Right ventricle myocardium inferior (tissue), 1 donor: ENCODE measurements around the gene RHO. TPM values are rescaled to one million over a fixed set of nuclear protein-coding genes. Genes with fewer than 3 reads are reported as not detected.
A peak's percentile ranks its signal among the peaks of the same experiment; 100 is the strongest.
"Not testable (repeated sequence)": the region's sequence is repeated elsewhere in the genome, so short reads cannot be mapped to it uniquely, and the experiment has no call there.

ENCODE experiments used
- ATAC-seq: fragments of 200-7000 bp; cut with Tn5 transposase; one replicate; pipeline ENCODE4 v1.9.1; 2020; ENCODE audit warnings: mild to moderate bottlenecking, moderate library complexity
- DNase-seq: peaks from one replicate; pipeline ENCODE4 v3.0.0; 2021; ENCODE audit errors: missing footprints
- intact Hi-C: fragments of 100-400 bp; cut with DNase I; formaldehyde crosslinking; loops from one replicate; pipeline ENCODE4 v1.11.0; 2022
- total RNA-seq: library from RNA; stranded (reverse); fragmentation: NEBNext Ultra II Directional; extraction: Animal tissue kit (Norgen Biotek cat#: 25700); gene quantifications from one replicate; pipeline ENCODE4 v1.2.1, GENCODE V29; 2021
- donor health status: DM: no; HTN: yes; CAD: no; lungs with severe emphysema.

Gene RHO
- total RNA-seq, 1 donor from 2014 or later, result not detected

DNA sequence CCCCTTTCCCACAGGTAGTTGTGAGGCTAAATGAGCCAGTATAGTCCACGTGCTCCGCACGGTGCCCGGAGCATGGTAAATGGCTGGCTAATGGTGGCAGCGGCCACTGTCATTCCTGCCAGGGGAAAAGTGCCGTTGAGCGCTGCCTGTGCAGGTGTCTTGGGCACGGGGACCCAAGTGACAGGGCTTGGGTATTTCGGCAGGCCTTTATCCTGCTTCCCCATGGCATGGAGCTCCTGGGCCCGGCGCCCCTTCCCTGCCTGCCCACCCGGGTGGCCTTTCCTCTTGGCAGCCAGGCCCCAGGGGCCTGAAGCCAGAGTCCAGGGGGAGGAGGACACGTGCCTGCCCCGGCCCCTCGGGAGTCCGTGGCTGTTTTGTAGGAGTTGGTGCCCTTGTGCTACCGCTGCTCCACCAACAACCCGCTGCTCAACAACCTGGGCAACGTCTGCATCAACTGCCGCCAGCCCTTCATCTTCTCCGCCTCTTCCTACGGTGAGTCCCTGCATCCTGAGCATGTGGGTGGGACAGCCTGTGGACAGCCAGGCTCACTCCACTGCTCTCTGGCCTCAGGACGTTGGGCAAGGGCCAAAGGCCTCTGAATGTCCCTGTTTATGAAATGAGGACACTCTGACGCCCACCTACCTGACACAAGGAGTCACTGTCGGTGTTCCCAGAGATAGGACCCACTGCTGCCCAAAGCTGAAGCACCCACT lies 13.2 kb upstream of the RHO start:
- ATAC-seq, DNase-seq, intact Hi-C loops: not testable (repeated sequence)

- ATAC-seq, DNase-seq, intact Hi-C loops: not testable (repeated sequence)
Observed at GRCh38 chr3:129515821-129516432, 12.5 kb upstream of the RHO start.

DNA sequence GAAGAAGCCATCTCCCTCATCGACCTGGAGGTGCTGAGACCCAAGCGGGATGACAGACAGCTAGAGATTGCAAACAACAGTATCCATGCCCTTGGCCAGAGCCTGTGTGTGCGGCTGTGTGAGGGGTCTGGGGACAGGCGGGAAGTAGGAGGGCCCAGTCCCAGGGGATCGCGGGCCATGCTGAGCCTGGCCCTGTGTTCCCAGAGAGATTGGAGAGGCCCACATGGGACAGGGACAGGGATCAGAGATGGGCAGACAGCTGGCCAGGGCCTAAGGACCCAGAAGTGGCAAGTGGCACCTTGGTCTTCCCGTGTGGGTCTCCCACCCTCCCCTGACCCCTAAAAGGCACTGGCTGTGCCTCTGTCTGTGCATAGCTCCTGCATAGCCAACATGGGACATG lies 10.9 kb upstream of the RHO start:
- no peak for DNase-seq
- no peak for ATAC-seq
- intact Hi-C loops, result no loop called here

GRCh38 chr3:129518038-129518561 lies 10.3 kb upstream of the RHO start:
- intact Hi-C loops, result no loop called here
- DNase-seq (no peak), ATAC-seq (no peak)

GRCh38 chr3:129518581-129518980 lies 9.9 kb upstream of the RHO start:
- no peak for ATAC-seq
- intact Hi-C loops, result no loop called here
- DNase-seq, result no peak

- intact Hi-C loops, result no loop called here
- no peak for DNase-seq
- no peak for ATAC-seq
Observed at GRCh38 chr3:129519449-129519848, 9.0 kb upstream of the RHO start.

DNA sequence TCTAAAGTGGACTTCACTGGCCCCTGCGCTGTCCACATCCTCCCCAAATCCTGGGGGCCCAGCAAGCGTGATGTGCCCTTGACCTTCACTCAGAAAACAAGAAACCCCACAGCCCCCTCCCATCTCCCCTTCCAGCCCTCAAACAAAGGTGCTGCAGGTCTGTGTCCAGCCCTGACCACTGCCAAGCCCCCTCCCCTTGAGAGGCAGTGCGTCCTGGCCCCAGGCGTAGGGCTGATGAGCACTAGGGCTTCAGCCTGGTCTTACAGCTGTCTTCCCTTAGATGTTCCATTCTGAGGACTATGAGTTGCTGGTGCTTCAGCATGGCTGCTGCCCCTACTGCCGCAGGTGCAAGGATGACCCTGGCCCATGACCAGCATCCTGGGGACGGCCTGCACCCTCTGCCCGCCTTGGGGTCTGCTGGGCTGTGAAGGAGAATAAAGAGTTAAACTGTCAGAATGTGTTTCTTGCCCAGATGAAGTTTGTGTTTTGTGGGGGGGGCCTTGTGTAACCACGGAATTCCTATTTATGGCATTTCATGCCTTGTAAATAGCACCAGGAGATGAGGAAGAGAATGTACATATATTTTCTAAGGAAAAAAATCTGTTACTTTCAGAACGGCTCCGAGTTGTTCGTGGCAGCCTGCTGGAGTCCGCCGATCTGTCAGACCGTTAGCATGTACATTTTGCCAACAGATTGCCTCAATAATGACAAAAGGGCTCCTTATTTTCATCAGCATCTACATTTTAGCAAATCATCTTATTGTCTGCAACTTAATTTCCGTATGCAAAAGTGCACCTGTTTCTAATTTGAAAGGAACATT lies 8.3 kb upstream of the RHO start:
- DNase-seq (no peak), ATAC-seq (no peak)
- intact Hi-C loops, result no loop called here

GRCh38 chr3:129520960-129521359 lies 7.5 kb upstream of the RHO start:
- no peak for DNase-seq
- intact Hi-C loops, result no loop called here
- ATAC-seq, result no peak

DNA sequence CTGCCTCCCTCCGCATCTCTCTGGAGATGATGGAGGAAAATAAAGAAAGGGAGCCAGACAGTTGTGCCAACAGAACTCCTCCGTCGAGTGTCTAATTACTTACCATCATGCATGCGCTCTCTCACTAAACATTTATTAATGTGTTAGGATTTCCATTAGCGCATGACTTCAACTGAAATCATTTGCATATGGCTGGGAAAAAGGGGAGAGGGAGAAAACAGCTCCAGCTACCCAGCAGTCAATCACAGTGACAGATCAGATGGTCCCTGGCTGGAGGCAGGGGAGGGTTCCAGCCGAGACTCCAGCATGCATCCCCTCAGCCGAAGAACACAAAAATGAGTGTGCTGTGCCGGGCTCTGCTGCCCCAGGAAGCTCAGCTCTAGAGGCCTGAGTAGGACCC lies 6.8 kb upstream of the RHO start:
- no peak for ATAC-seq
- no peak for DNase-seq
- intact Hi-C loops, result no loop called here

- DNase-seq, result no peak
- intact Hi-C loops, result no loop called here
- no peak for ATAC-seq
Observed at GRCh38 chr3:129522953-129523352, 5.5 kb upstream of the RHO start.

DNA sequence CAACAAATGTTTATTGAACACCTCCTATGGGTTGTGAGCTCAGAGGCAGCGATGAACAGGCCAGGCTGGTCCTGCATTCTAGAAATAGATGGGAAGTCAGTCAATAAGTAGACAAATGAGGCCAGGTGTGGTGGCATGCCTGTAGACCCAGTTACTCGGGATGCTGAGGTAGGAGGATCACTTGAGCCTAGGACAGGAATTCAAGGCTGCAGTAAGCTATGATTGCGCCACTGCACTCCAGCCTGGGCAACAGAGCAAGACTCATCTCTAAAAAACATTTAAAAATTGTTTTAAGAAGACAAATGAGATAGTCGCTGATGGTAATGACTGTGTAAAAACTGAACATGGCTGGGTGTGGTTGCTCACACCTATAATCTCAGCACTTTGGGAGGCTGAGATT lies 4.4 kb upstream of the RHO start:
- ATAC-seq (no peak), DNase-seq (no peak)
- intact Hi-C loops, result no loop called here

DNA sequence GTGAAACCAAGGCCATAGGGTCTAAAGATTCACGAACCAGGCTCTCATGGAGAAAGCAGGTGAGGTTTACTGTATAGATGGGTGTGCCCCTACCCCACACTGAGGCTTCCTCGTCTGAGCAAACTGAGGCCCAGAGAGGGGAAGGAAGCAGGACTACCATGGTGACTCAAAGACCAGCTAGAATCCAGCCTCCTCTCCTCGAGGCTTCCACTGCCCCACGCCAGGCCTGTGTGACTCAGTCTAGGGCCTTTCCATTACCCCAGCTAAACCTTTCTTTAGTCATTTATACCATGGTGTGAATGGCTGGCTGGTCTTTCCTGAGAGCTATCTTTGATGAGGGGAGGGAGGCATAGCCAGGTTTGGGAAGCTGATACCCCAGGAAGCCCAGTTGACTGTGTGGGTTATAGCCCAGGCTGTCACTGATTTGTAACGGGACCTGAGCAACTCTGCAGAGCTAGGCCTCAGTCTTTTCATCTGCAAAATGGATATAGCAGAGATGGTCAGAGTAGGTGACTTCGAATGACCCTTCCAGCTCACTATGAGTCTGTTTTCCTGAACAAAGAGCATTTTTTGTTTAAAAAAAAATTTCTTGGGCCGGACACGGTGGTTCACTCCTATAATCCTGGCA lies 3.0 kb upstream of the RHO start:
- ATAC-seq (no peak), DNase-seq (no peak)
- intact Hi-C loops, result no loop called here

DNA sequence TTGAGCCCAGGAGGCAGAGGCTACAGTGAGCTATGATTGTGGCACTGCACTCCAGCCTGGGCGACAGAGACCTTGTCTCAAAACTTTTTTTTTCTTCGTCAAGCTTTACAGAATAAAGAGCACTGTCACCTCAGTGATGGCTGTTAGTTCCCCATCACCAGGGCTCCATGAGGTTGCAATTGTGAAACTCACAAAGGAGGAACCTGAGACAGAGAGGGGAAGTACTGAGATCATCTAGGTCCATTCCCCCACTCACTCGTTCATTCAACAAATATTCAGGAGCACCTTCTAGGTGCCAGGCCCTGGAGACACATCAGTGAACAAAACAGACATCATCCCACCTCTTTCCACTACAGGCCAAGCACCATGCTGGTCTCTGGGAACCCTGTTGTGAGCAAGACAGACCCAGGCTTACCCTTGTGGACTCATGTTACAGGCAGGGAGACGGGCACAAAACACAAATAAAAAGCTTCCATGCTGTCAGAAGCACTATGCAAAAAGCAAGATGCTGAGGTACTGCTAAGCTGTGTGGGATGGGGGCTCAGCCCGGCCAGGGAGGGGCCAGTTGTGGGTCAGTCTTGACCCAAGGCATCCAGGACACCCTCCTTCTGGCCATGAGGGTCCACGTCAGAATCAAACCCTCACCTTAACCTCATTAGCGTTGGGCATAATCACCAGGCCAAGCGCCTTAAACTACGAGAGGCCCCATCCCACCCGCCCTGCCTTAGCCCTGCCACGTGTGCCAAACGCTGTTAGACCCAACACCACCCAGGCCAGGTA lies 2.1 kb upstream of the RHO start:
- intact Hi-C loops, result no loop called here
- ATAC-seq (no peak), DNase-seq (no peak)

GRCh38 chr3:129527262-129527661 lies 1.2 kb upstream of the RHO start:
- intact Hi-C loops, result no loop called here
- DNase-seq (no peak), ATAC-seq (no peak)

- ATAC-seq, result no peak
Observed at GRCh38 chr3:129529436-129530210, 1.2 kb downstream of the RHO start.

DNA sequence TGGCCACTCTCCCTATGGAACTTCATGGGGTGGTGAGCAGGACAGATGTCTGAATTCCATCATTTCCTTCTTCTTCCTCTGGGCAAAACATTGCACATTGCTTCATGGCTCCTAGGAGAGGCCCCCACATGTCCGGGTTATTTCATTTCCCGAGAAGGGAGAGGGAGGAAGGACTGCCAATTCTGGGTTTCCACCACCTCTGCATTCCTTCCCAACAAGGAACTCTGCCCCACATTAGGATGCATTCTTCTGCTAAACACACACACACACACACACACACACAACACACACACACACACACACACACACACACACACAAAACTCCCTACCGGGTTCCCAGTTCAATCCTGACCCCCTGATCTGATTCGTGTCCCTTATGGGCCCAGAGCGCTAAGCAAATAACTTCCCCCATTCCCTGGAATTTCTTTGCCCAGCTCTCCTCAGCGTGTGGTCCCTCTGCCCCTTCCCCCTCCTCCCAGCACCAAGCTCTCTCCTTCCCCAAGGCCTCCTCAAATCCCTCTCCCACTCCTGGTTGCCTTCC lies 1.9 kb downstream of the RHO start:
- ATAC-seq (no peak), DNase-seq (peak; percentile 11)
- intact Hi-C loops, result no loop called here

More at GRCh38 chr3:129529436-129530210, 1.2 kb downstream of the RHO start:
- intact Hi-C loops, result no loop called here
- DNase-seq, result peak; percentile 28

DNA sequence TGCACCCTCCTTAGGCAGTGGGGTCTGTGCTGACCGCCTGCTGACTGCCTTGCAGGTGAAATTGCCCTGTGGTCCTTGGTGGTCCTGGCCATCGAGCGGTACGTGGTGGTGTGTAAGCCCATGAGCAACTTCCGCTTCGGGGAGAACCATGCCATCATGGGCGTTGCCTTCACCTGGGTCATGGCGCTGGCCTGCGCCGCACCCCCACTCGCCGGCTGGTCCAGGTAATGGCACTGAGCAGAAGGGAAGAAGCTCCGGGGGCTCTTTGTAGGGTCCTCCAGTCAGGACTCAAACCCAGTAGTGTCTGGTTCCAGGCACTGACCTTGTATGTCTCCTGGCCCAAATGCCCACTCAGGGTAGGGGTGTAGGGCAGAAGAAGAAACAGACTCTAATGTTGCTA lies 2.4 kb downstream of the RHO start:
- intact Hi-C loops, result no loop called here
- ATAC-seq, result no peak
- peak; percentile 44 for DNase-seq

GRCh38 chr3:129531699-129532098 lies 3.3 kb downstream of the RHO start:
- DNase-seq (peak; percentile 47), ATAC-seq (no peak)
- intact Hi-C loops, result no loop called here
